ENCODE data around the gene STOM.
"Not testable (repeated sequence)": the region's sequence is repeated elsewhere in the genome, so short reads cannot be mapped to it uniquely, and the experiment has no call there.

The STOM gene

DNA sequence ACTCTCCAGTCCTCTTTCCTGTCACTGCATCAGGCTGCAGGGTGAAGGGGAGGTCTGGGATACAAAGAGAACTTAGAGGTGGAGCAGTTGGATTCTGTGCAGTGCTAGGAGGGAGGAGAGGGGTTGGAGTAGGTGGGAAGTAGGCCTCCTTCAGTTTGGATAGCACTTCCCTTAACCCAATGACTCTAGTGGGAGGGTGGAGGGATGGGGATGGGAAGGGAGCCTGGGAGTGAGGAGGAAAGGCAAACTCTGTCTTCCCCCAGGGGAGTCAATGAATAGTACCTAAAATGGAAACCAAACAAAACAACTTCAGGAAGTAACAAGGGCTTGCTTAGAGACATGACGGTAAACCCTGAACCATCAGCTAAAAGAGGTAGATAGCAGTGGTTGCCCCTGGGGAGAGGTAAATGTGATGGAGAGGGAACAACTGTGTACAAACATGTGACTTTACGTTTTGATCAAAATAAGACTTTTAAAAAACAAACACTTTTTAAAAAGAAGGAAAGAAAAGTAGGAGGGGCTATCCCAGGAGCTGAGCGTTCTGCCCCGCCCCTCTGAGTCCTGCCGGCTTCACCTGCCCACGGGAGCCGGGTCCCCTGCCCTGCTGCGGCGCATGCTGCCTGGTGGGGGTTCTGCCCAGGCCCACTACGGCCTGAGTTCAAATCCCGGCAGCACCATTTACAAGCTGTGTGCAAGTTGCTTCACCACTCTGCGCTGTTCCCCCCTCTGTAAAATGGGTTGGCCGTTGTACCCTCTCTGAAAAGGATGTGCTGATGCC, 71.2 kb downstream of the STOM start:
- no peak for DNase-seq

DNA sequence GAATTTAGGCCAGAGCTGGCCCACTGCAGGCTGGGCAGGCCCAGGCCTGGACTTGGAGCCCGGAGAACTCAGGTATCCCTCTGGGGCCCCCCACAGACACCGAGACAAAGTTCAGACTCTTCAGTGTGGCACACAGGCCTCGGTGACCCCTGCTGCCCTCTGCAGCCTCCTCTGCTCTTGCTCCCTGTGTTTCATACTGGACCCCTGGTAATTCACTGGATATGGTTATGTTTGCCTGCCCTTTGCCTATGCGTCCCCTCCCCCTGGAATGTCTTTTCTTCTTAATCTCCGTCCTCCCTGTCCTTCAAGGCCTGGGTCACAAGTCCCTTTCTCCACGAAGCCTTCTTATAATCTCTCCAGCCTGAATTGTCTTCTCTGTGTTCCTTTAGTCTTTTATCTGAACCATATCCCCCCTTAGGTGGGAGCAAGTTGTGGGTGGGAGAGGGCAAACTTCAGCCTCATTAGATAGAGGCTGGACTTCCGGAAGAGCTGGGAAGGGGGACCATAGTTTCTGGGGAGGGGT, 72.0 kb downstream of the STOM start:
- no peak for DNase-seq

DNA sequence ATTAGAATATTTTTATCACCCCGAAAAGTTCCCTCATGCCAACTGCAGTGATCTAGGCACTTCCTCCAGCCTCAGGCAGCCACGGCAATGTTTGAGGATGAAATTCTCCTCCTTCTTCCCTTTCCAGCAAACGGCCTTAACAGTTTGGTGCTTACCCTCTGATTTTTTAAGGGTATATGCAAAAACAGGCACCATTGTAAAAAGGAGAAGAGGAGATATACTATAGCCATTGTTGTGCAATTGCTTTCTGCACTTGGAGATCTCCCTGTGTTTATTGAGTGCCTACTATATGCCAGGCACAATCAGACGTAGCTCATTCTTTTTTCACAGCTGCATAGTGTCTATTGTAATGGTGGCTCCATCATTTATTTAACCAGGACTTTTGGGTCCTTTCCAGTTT, 72.7 kb downstream of the STOM start:
- DNase-seq, result no peak

DNA sequence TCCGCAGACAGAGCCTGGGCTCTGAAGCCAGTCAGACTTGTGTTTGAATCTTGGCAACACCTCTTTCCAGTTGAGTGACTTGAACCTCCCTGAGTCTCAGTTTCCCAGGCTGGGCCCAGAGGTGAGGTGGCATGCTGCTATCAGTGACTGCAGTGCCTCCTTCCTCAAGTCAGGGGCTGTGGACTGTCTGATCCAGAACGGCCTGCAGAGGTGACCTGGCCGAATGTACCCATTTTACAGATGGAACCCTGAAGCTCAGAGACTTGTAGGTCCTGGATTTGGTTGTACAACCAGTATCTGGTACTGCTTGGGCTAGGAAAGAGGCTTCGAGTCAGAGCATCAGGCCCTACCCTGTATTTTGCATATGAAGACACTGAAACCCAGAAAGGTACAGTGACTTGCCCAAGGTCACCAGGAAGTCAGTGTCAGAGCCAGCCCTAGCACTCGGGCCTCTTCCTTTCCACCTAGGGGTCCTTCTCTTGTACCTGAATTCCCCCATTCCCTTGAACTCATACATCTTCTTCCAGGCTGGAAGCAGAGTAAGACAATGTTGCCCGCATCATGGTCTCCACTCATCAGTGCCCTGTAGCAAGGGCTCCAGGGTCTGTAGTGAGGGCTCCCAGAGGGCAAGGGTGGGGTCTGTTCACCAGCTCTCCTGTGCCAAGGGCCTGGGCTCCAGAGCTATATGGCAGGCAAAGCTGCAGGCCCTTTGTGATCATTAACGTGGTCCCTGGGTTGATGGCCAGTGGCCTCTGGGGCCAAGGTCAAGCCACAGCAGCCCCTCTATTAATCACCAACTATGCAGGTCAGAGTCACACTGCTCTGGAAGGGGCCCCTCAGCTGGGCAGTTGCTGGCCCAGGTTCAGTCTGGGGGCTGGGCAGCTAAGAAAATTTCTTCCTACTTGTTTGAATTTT, 73.6 kb downstream of the STOM start:
- DNase-seq, result no peak

DNA sequence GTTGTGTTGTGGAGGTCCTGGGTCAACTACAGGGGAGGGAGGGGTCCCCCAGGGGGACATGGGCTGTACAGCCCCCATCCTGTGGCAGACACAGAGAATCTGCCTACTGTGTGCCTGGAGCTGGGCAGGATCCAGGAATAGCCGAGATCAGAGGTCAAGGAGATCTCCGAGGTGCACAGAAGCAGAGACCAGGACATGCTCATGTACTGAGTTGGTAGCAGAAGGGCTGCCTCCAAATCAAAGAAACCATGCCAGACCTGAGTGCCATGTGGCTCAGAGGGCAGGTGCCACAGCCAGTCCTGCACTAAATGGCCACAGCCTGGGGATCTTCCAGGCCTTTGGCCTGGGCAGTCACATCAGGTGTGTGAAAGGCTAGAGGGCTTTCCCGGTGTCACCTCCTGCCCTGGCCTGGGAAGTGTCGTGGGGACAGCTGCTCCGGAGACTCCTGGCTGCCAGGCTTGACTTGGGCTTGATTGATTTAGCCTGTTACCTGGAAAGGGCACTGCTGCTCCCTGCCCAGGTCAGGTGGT, 74.3 kb downstream of the STOM start:
- DNase-seq, result no peak

DNA sequence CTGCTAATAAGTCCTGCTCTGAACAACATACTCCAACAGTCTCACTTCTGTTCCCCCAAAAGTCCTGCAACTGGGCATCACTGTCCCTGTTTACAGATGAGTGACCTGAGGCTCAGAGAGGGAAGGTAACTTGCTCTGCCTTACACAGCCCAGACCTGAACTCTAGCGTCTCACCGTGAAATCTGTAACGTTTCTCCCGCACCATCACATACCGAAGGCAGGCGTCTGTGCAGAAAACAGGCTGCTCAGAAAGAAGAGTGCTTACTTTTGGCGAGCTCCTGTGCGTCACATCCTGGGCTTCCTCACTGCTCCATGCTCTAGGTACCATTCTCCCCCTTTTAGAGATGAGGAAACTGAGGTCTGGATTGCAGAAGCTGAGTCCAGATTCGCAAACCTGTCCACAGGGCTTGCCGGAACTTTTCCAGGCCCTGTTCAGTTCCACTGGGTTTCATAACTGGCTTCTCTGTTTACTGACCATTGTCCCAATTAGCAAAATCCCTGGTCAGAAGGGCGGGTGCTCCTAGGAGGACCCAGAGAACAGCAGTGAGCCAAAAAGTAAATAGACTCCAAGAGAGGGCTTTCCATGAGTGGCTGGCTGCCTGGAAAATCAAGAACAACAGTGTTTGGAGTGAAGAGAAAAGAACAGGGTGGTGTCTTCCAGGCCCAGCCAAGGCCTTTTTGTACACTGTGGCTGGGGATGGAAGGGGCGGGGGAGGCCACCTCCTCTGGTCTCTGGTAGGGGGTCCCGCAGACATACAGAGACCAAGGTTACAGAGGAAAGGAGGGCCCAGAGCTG, 75.0 kb downstream of the STOM start:
- no peak for DNase-seq

DNA sequence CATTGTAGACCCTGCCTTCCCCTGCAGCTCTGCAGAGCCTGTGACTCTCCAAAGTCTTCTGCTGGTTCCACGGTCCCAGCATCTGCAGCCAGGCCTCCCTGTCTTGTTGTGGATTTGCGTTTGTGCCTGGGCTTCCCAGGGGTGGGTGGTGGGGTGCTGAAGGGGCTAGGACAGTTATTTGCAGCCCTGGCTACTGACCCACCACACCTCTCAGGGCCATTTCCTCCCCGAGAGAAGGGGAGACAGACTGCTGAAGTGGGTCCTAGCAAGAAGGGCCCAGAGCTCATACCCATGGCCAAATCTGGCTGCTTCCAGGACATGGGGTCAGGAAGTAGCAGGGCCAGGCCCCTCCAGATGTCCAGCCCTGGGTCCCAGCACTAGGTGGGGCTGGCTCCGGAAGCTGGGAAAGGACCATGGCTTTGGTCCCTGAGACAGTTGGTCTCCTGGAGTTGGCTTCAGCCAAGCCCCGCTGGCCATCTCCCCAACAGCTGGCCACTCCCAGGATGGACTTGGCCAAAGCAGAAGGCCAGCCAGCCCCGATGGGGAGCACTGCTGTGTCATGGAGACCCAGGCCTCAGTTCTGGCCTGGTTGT, 75.8 kb downstream of the STOM start:
- DNase-seq, result no peak

DNA sequence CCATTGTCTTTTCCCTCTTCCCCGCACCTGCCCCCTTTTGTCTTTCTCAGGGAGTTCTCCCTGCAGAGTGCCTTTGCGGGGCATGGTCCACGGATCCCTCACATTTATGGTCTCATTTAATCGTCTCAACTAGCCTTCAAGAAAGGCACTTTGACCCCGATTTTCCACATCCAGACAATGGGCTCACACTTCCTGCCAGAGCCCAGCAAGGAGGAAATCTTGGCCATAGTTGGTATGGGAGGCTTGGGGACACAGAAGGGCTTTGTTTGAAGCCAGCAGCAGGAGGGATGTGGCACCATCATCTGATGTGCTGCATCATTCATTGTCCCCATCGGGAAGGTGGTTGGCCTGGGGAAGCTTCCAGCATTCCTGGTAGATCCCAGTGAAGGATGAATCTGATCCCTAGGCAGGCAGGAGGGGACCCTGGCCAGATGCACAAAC, 77.2 kb downstream of the STOM start:
- no peak for DNase-seq

DNA sequence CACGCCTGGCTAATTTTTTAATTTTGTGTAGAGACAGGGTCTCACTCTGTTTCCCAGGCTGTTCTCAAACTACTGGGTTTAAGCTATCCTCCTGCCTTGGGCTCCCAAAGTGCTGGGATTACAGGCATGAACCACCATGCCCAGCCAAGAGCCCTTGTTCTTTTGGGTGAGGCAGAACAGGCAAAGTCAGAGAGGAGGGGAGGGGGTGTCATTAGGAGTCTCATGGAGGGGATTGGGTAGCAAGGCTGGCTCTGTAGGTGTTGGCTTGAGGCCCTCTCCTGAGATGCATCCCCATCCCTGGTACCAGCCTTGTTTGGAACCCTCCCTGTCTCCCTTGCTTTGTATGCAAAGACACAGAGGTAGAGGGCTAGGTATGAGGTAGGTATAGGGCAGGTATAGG, 78.0 kb downstream of the STOM start:
- DNase-seq, result no peak

DNA sequence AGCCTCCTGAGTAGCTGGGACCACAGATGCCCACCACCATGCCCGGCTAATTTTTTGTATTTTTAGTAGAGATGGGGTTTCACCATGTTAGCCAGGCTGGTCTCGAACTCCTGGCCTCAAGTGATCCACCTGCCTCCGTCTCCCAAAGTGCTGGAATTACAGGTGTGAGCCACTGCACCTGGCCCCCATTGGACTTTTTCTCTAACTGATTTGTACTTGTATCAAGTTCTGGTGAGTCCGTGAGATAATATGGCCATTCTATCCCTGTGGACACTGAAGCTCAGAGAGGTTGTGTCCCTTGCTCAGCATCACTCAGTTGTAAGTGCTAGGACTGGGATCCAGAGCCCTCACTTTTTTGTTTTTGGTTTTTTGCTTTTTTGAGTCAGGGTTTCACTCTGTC, 78.5 kb downstream of the STOM start:
- DNase-seq, result not testable (repeated sequence)

DNA sequence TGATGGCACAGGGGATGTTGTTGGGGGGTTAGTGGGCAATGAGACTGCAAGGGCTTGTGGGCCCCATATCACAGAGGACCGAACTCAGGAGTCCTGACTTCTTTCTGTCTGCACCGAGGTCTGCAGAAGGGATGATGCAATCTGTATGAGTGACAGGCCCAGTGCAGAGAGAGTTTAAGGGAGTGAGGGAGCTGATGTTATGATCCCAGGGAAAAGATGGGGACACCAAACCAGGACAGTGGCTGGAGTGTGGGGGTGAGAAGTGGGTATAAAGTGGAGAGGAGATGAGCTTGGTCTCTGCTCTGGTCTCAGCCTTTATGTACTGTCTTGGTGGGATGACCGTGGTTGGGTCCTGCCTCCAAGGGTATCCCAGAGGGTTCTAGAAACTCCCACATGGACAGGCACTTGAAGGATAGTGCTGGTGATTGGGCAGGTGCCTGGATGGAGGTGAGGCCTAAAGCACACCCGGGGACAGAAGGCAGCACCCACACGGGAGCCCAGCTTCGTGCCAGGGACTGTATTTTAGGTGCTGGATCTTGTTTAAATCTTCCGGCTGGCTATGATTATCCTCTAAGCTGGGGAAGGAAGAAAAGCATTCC, 80.2 kb downstream of the STOM start:
- no peak for DNase-seq

DNA sequence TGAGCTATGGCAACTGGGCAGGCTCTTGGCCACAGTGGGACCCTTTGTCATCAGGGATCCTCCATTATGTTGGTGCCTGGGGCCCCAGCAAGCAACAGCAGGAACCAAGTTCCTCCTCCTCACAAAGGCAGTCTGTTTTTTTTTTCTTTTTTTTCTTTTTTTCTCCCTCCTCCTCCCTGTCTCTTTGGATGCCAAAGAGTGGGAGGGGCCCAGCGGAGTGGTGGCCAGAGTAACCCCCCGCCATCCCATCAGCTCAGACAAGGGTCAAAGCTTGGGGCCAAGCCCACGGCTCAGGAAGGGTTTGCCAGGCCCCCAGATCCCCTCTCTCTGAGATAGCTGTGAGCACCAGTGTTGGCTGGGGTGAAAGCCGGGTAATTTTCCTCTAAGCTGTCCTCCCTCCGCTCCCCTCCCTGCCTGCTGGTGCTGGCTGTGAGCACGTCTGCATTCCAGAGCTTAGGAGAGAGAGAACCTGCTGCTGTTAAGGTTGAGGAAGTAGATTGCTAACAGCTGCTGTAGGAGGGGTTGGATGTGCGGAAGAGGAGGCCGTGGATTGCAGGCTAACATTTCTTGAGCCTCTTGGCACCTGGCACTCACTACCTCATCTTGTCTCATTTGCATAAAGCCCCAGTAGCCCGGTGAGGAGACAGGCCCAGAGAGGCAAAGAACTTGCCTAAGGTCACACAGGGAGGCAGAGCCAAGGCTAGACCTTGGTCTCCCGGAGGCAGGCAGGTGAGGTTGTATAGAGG, 80.9 kb downstream of the STOM start:
- DNase-seq, result no peak

Data from activated CD8-positive, alpha-beta memory T cell treated with anti-CD3 and anti-CD28 coated beads for 24 hours (primary cell).